MCF 10A (cell line): ENCODE data around the gene TXN2. TPM values are rescaled to one million over a fixed set of nuclear protein-coding genes. Genes with fewer than 3 reads are reported as not detected.

ENCODE experiments used
- BruUV-seq: library from RNA; stranded (reverse); fragments of 400-500 nt; replicated peaks from 2 replicates; lab custom pipeline; 2021; lab: Mats Ljungman, UMichigan
- CTCF ChIA-PET: fragments of 300-600 bp; sonication (Branson Sonifier 250); formaldehyde crosslinking; extraction: SDS; loops from one replicate; lab custom pipeline; 2021; ENCODE audit warnings: antibody characterized with exemption, inconsistent platforms; lab: Yijun Ruan, JAX
- POLR2A ChIA-PET: fragments of 300-600, 350-650 bp; sonication (Branson Sonifier 250); formaldehyde crosslinking; extraction: SDS; loops from one replicate; lab custom pipeline; 2020; ENCODE audit warnings: antibody characterized with exemption, inconsistent platforms; lab: Yijun Ruan, JAX
- DNase-seq: peaks from one replicate; pipeline ENCODE4 v3.0.0-alpha.2; 2018; ENCODE audit not compliant: unreplicated experiment
- H3K27ac Mint-ChIP-seq: one replicate; pipeline ENCODE4 v1.8.0; 2022; ENCODE audit warnings: mild to moderate bottlenecking, low read depth, mixed read lengths; ENCODE audit not compliant: unreplicated experiment
- H3K27me3 Mint-ChIP-seq: one replicate; pipeline ENCODE4 v1.8.0; 2022; ENCODE audit warnings: mixed read lengths; ENCODE audit not compliant: insufficient read depth, unreplicated experiment
- H3K36me3 Mint-ChIP-seq: one replicate; pipeline ENCODE4 v1.8.0; 2022; ENCODE audit warnings: mild to moderate bottlenecking, moderate library complexity, mixed read lengths; ENCODE audit not compliant: insufficient read depth, unreplicated experiment
- H3K4me1 Mint-ChIP-seq: one replicate; pipeline ENCODE4 v1.8.0; 2022; ENCODE audit warnings: mixed read lengths; ENCODE audit not compliant: insufficient read depth, unreplicated experiment
- H3K4me3 Mint-ChIP-seq: one replicate; pipeline ENCODE4 v1.8.0; 2022; ENCODE audit warnings: mild to moderate bottlenecking, moderate library complexity, mixed read lengths; ENCODE audit not compliant: unreplicated experiment
- H3K9me3 Mint-ChIP-seq: one replicate; pipeline ENCODE4 v1.8.0; 2022; ENCODE audit warnings: mixed read lengths; ENCODE audit not compliant: unreplicated experiment
- CTCF ChIP-seq: fragments of 200-600 bp; IDR thresholded peaks from one replicate; pipeline ENCODE4 v1.8.0; 2022; ENCODE audit warnings: antibody characterized with exemption, mild to moderate bottlenecking; ENCODE audit not compliant: unreplicated experiment
- intact Hi-C: fragments of 100-400 bp; cut with micrococcal nuclease; formaldehyde crosslinking; loops from 2 replicates; pipeline ENCODE4 v1.14.1; 2022
- total RNA-seq: library from RNA; stranded (reverse); gene quantifications from 2 replicates; pipeline ENCODE4 v1.2.3, GENCODE V29; 2022

Gene TXN2
- total RNA-seq, 1 experiment from 2014 or later, result 83.2 TPM

GRCh38 chr22:36486619-36487384 is 5.4 kb upstream of the TXN2 start:
- H3K27me3 Mint-ChIP-seq, result no peaks in the 10 kb centered on the region
- H3K4me3 Mint-ChIP-seq, result no peak overlapping the region
- peaks cover 18% of the 10 kb centered on the region for H3K36me3 Mint-ChIP-seq
- TF ChIP-seq CTCF, result peak; percentile 40
- intact Hi-C loops, result no loop called here
- H3K9me3 Mint-ChIP-seq, result peaks cover 7% of the 10 kb centered on the region
- no TSS peak for BruUV-seq
- ChIA-PET CTCF (interaction anchor here (0.6 to 1.4 kb wide), 6 partner anchors 16 to 271 kb away, joined by 3 to 10 read pairs (median 3); no protein-coding TSS in a partner anchor), POLR2A (interaction anchor here (0.9 to 1.6 kb wide), 3 partner anchors 18 to 173 kb away, joined by 3 read pairs; no protein-coding TSS in a partner anchor)
- no peak overlapping the region for H3K27ac Mint-ChIP-seq
- peak; percentile 48 for DNase-seq
- peaks cover 5% of the 10 kb centered on the region for H3K4me1 Mint-ChIP-seq

- CTCF ChIA-PET, result interaction anchor here (0.6 to 3.6 kb wide), 2 partner anchors 11 to 188 kb away, joined by 3 to 16 read pairs; no protein-coding TSS in a partner anchor
- Mint-ChIP-seq H3K36me3 (peaks cover 39% of the 10 kb centered on the region), H3K27me3 (no peaks in the 10 kb centered on the region), H3K9me3 (no peaks in the 10 kb centered on the region), H3K27ac (peak overlapping the region; percentile 91), H3K4me1 (peaks cover 10% of the 10 kb centered on the region), H3K4me3 (peak overlapping the region; percentile 96)
- BruUV-seq, result TSS peak; percentile 53
- no peak for TF ChIP-seq CTCF
- intact Hi-C loops, result loop anchor here (2.0 kb wide), 1 partner anchor 48 kb away; the partner anchor contains the start of gene EIF3D
- no peak for DNase-seq
- POLR2A ChIA-PET, result interaction anchor here (0.6 to 2.9 kb wide), 16 partner anchors 10 to 242 kb away, joined by 3 to 29 read pairs (median 7); partner anchors contain the start of genes APOL2, EIF3D, FOXRED2 and MYH9
These were observed 473 bp downstream of the TXN2 start for GRCh38 chr22:36480941-36481392.

DNA sequence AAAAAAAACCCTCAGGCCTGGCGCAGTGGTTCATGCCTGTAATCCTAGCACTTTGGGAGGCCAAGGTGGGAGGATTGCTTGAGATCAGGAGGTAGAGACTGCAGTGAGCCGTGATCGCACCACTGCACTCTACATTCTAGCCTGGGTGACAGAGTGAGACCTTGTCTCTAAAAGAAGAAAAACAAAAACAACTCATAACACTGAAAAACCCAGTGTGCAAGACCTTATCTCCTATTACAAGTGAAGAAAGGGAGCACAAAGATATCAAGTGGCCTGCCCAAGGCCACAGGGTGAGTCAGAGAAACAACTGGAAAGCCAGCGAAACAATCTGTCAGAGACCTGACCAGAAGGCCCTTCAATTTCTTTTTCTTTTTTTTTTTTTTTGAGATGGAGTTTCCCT is 2.5 kb downstream of the TXN2 start:
- Mint-ChIP-seq H3K36me3 (peaks cover 51% of the 10 kb centered on the region), H3K27me3 (no peaks in the 10 kb centered on the region), H3K4me3 (no peak overlapping the region), H3K9me3 (no peaks in the 10 kb centered on the region), H3K4me1 (peaks cover 10% of the 10 kb centered on the region), H3K27ac (no peak overlapping the region)
- no peak for TF ChIP-seq CTCF
- ChIA-PET CTCF (interaction anchor here (3.6 kb wide), 1 partner anchor 9 kb away, joined by 16 read pairs; no protein-coding TSS in a partner anchor), POLR2A (no interaction called here)
- intact Hi-C loops, result no loop called here
- no peak for DNase-seq
- BruUV-seq, result no TSS peak

DNA sequence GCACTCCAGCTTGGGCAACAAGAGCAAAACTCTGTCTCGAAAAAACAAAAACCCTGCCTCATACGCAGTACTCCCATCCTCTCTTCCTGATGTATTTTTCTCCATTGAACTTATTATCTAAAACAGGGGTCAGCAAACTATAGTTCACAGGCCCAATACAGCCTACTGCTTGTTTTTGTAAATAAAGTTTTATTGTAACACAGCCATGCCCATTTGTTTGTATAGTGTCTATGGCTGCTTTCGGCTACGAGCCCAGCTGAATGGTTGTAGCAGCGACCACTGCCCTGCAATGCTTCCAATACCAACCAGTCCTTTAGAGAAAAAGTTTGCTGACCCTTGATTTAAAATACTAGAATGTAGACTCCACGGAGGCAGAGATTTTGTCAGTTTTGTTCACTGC is 6.1 kb downstream of the TXN2 start:
- peaks cover 68% of the 10 kb centered on the region for H3K36me3 Mint-ChIP-seq
- CTCF ChIA-PET, result interaction anchor here (0.8 to 3.0 kb wide), 2 partner anchors 162 to 174 kb away, joined by 3 to 17 read pairs; no protein-coding TSS in a partner anchor
- DNase-seq, result no peak
- no peaks in the 10 kb centered on the region for H3K27me3 Mint-ChIP-seq
- H3K4me1 Mint-ChIP-seq, result peaks cover 19% of the 10 kb centered on the region
- H3K27ac Mint-ChIP-seq, result peak overlapping the region; percentile 2
- no peak overlapping the region for H3K4me3 Mint-ChIP-seq
- POLR2A ChIA-PET, result interaction anchor here (0.7 kb wide), 1 partner anchor 10 kb away, joined by 3 read pairs; no protein-coding TSS in a partner anchor
- intact Hi-C loops, result no loop called here
- no TSS peak for BruUV-seq
- TF ChIP-seq CTCF, result no peak
- H3K9me3 Mint-ChIP-seq, result peaks cover 8% of the 10 kb centered on the region
